Activated CD4-positive, alpha-beta memory T cell treated with anti-CD3 and anti-CD28 coated beads for 36 hours (primary cell): ENCODE measurements around the gene XYLT1. TPM values are rescaled to one million over a fixed set of nuclear protein-coding genes. Genes with fewer than 3 reads are reported as not detected.
A peak's percentile ranks its signal among the peaks of the same experiment; 100 is the strongest.

Source experiments
- CTCF ChIA-PET: fragments of 350-600 bp; sonication (Branson Sonifier 250); formaldehyde crosslinking; loops from one replicate; lab custom pipeline; 2021; ENCODE audit warnings: antibody characterized with exemption, inconsistent platforms; lab: Charles Lee
- POLR2A ChIA-PET: fragments of 350-600 bp; sonication (Branson Sonifier 250); formaldehyde crosslinking; loops from one replicate; lab custom pipeline; 2021; ENCODE audit warnings: antibody characterized with exemption; lab: Charles Lee
- DNase-seq: peaks from one replicate; pipeline ENCODE4 v3.0.0-alpha.2; 2020
- H3K27ac Mint-ChIP-seq: one replicate; pipeline ENCODE4 v1.8.0; 2021; ENCODE audit warnings: mixed read lengths
- H3K27me3 Mint-ChIP-seq: one replicate; pipeline ENCODE4 v1.8.0; 2021; ENCODE audit warnings: mixed read lengths
- H3K36me3 Mint-ChIP-seq: one replicate; pipeline ENCODE4 v1.8.0; 2021; ENCODE audit warnings: mixed read lengths
- H3K4me1 Mint-ChIP-seq: one replicate; pipeline ENCODE4 v1.8.0; 2021; ENCODE audit warnings: low read depth, mixed read lengths
- H3K4me3 Mint-ChIP-seq: one replicate; pipeline ENCODE4 v1.8.0; 2021; ENCODE audit warnings: mild to moderate bottlenecking, mixed read lengths
- H3K9me3 Mint-ChIP-seq: one replicate; pipeline ENCODE4 v1.8.0; 2021; ENCODE audit warnings: mixed read lengths
- intact Hi-C: fragments of 100-400 bp; cut with micrococcal nuclease; formaldehyde crosslinking; loops from one replicate; pipeline ENCODE4 v1.15.1; 2023
- total RNA-seq, 2 experiments: library from RNA; stranded (reverse); gene quantifications; one replicate each; pipeline ENCODE4 v1.2.3, GENCODE V29; 2021

The XYLT1 gene
- total RNA-seq, 2 experiments from 2014 or later, result 6.2 to 6.8 TPM

GRCh38 chr16:17408296-17408695, 62.5 kb downstream of the XYLT1 start:
- intact Hi-C loops, result no loop called here
- H3K36me3 Mint-ChIP-seq, result peaks cover 5% of the 10 kb centered on the region
- H3K9me3 Mint-ChIP-seq, result peaks cover 4% of the 10 kb centered on the region
- H3K27ac Mint-ChIP-seq, result no peak overlapping the region
- POLR2A ChIA-PET, result no interaction called here
- no peak for DNase-seq
- CTCF ChIA-PET, result no interaction called here
- peaks cover 18% of the 10 kb centered on the region for H3K4me1 Mint-ChIP-seq
- H3K27me3 Mint-ChIP-seq, result no peaks in the 10 kb centered on the region
- H3K4me3 Mint-ChIP-seq, result no peak overlapping the region

- no peak overlapping the region for H3K4me3 Mint-ChIP-seq
- H3K27ac Mint-ChIP-seq, result no peak overlapping the region
- H3K9me3 Mint-ChIP-seq, result peaks cover 4% of the 10 kb centered on the region
- intact Hi-C loops, result no loop called here
- DNase-seq, result no peak
- peaks cover 5% of the 10 kb centered on the region for H3K36me3 Mint-ChIP-seq
- ChIA-PET POLR2A (no interaction called here), CTCF (no interaction called here)
- no peaks in the 10 kb centered on the region for H3K27me3 Mint-ChIP-seq
- H3K4me1 Mint-ChIP-seq, result peaks cover 16% of the 10 kb centered on the region
These were observed 63.4 kb downstream of the XYLT1 start for GRCh38 chr16:17407321-17407720.

- H3K36me3 Mint-ChIP-seq, result peaks cover 5% of the 10 kb centered on the region
- ChIA-PET POLR2A (no interaction called here), CTCF (no interaction called here)
- no peak overlapping the region for H3K4me3 Mint-ChIP-seq
- no peak for DNase-seq
- H3K27me3 Mint-ChIP-seq, result no peaks in the 10 kb centered on the region
- H3K4me1 Mint-ChIP-seq, result peaks cover 19% of the 10 kb centered on the region
- intact Hi-C loops, result no loop called here
- no peak overlapping the region for H3K27ac Mint-ChIP-seq
- H3K9me3 Mint-ChIP-seq, result peaks cover 4% of the 10 kb centered on the region
These were observed 65.6 kb downstream of the XYLT1 start for GRCh38 chr16:17404941-17405689.

GRCh38 chr16:17403859-17404545, 66.8 kb downstream of the XYLT1 start:
- Mint-ChIP-seq H3K4me1 (peaks cover 20% of the 10 kb centered on the region), H3K27ac (no peak overlapping the region), H3K27me3 (no peaks in the 10 kb centered on the region), H3K4me3 (no peak overlapping the region), H3K9me3 (peaks cover 4% of the 10 kb centered on the region), H3K36me3 (peaks cover 5% of the 10 kb centered on the region)
- no peak for DNase-seq
- ChIA-PET POLR2A (no interaction called here), CTCF (no interaction called here)
- intact Hi-C loops, result no loop called here

- Mint-ChIP-seq H3K4me1 (peaks cover 16% of the 10 kb centered on the region), H3K27ac (no peak overlapping the region), H3K27me3 (no peaks in the 10 kb centered on the region), H3K36me3 (peaks cover 5% of the 10 kb centered on the region), H3K4me3 (no peak overlapping the region), H3K9me3 (peaks cover 4% of the 10 kb centered on the region)
- ChIA-PET CTCF (no interaction called here), POLR2A (no interaction called here)
- DNase-seq, result no peak
- intact Hi-C loops, result no loop called here
These were observed 67.5 kb downstream of the XYLT1 start for GRCh38 chr16:17403156-17403809.

- no peaks in the 10 kb centered on the region for H3K27me3 Mint-ChIP-seq
- CTCF ChIA-PET, result no interaction called here
- POLR2A ChIA-PET, result no interaction called here
- H3K4me3 Mint-ChIP-seq, result no peak overlapping the region
- no peak for DNase-seq
- H3K9me3 Mint-ChIP-seq, result no peaks in the 10 kb centered on the region
- peak overlapping the region; percentile 72 for H3K27ac Mint-ChIP-seq
- no peaks in the 10 kb centered on the region for H3K36me3 Mint-ChIP-seq
- H3K4me1 Mint-ChIP-seq, result peaks cover 42% of the 10 kb centered on the region
- intact Hi-C loops, result no loop called here
These were observed 73.3 kb downstream of the XYLT1 start for GRCh38 chr16:17397499-17397891.

GRCh38 chr16:17396762-17397498, 73.8 kb downstream of the XYLT1 start:
- Mint-ChIP-seq H3K4me3 (peak overlapping the region; percentile 18), H3K27me3 (no peaks in the 10 kb centered on the region), H3K4me1 (peaks cover 42% of the 10 kb centered on the region), H3K9me3 (no peaks in the 10 kb centered on the region), H3K27ac (peak overlapping the region; percentile 72), H3K36me3 (no peaks in the 10 kb centered on the region)
- intact Hi-C loops, result no loop called here
- peak; percentile 35 for DNase-seq
- POLR2A ChIA-PET, result interaction anchor here (1.3 kb wide), 1 partner anchor 38 kb away, joined by 3 read pairs; no protein-coding TSS in a partner anchor
- CTCF ChIA-PET, result no interaction called here

- intact Hi-C loops, result no loop called here
- POLR2A ChIA-PET, result interaction anchor here (1.3 kb wide), 1 partner anchor 37 kb away, joined by 3 read pairs; no protein-coding TSS in a partner anchor
- H3K4me3 Mint-ChIP-seq, result no peak overlapping the region
These were observed 74.8 kb downstream of the XYLT1 start for GRCh38 chr16:17395849-17396480.

GRCh38 chr16:17392857-17393692, 77.7 kb downstream of the XYLT1 start:
- no peak for DNase-seq
- no peaks in the 10 kb centered on the region for H3K9me3 Mint-ChIP-seq
- intact Hi-C loops, result no loop called here
- ChIA-PET POLR2A (no interaction called here), CTCF (no interaction called here)
- H3K4me3 Mint-ChIP-seq, result no peak overlapping the region
- no peak overlapping the region for H3K27ac Mint-ChIP-seq
- H3K4me1 Mint-ChIP-seq, result peaks cover 28% of the 10 kb centered on the region
- H3K27me3 Mint-ChIP-seq, result no peaks in the 10 kb centered on the region
- no peaks in the 10 kb centered on the region for H3K36me3 Mint-ChIP-seq

More at GRCh38 chr16:17395849-17396480, 74.8 kb downstream of the XYLT1 start:
- Mint-ChIP-seq H3K36me3 (no peaks in the 10 kb centered on the region), H3K27me3 (no peaks in the 10 kb centered on the region), H3K9me3 (no peaks in the 10 kb centered on the region), H3K4me1 (peaks cover 38% of the 10 kb centered on the region), H3K27ac (peak overlapping the region; percentile 6)
- CTCF ChIA-PET, result no interaction called here
- DNase-seq, result no peak

- Mint-ChIP-seq H3K4me1 (peaks cover 23% of the 10 kb centered on the region), H3K4me3 (no peak overlapping the region), H3K36me3 (no peaks in the 10 kb centered on the region), H3K9me3 (no peaks in the 10 kb centered on the region), H3K27ac (no peak overlapping the region), H3K27me3 (no peaks in the 10 kb centered on the region)
- CTCF ChIA-PET, result no interaction called here
- no peak for DNase-seq
- POLR2A ChIA-PET, result no interaction called here
- intact Hi-C loops, result no loop called here
These were observed 78.5 kb downstream of the XYLT1 start for GRCh38 chr16:17392127-17392856.
